Glutamatergic neuron (in vitro differentiated cells): ENCODE measurements around the gene VWA3A. TPM values are rescaled to one million over a fixed set of nuclear protein-coding genes. Genes with fewer than 3 reads are reported as not detected.

Source experiments
- DNase-seq: peaks from one replicate; pipeline ENCODE4 v3.0.0; 2022
- H3K27ac Mint-ChIP-seq: one replicate; pipeline ENCODE4 v1.8.0; 2020; ENCODE audit warnings: mild to moderate bottlenecking, mixed read lengths, inconsistent platforms; ENCODE audit not compliant: unreplicated experiment
- H3K27me3 Mint-ChIP-seq: one replicate; pipeline ENCODE4 v1.8.0; 2020; ENCODE audit warnings: mild to moderate bottlenecking, moderate library complexity, mixed read lengths, inconsistent platforms; ENCODE audit not compliant: unreplicated experiment
- H3K36me3 Mint-ChIP-seq: one replicate; pipeline ENCODE4 v1.8.0; 2020; ENCODE audit warnings: mild to moderate bottlenecking, mixed read lengths, inconsistent platforms; ENCODE audit not compliant: unreplicated experiment
- H3K4me1 Mint-ChIP-seq: one replicate; pipeline ENCODE4 v1.8.0; 2020; ENCODE audit warnings: mild to moderate bottlenecking, low read depth, mixed read lengths, inconsistent platforms; ENCODE audit not compliant: unreplicated experiment
- H3K4me3 Mint-ChIP-seq: one replicate; pipeline ENCODE4 v1.8.0; 2020; ENCODE audit warnings: mild to moderate bottlenecking, mixed read lengths, inconsistent platforms; ENCODE audit not compliant: unreplicated experiment
- H3K9me3 Mint-ChIP-seq: one replicate; pipeline ENCODE4 v1.8.0; 2020; ENCODE audit warnings: mild to moderate bottlenecking, moderate library complexity, mixed read lengths, inconsistent platforms; ENCODE audit not compliant: unreplicated experiment
- CTCF ChIP-seq: fragments of 200-600 bp; sonication (generic); IDR thresholded peaks from one replicate; pipeline ENCODE4 v1.5.0; 2021; ENCODE audit not compliant: partially characterized antibody, unreplicated experiment
- total RNA-seq: library from RNA; stranded (reverse); fragmentation: NEBNext Ultra II Directional; extraction: Animal tissue kit (Norgen Biotek cat#: 25700); gene quantifications from one replicate; pipeline ENCODE4 v1.2.1, GENCODE V29; 2021; ENCODE audit not compliant: unreplicated experiment

Gene VWA3A
- total RNA-seq, 1 donor from 2014 or later, result 0.17 TPM

DNA sequence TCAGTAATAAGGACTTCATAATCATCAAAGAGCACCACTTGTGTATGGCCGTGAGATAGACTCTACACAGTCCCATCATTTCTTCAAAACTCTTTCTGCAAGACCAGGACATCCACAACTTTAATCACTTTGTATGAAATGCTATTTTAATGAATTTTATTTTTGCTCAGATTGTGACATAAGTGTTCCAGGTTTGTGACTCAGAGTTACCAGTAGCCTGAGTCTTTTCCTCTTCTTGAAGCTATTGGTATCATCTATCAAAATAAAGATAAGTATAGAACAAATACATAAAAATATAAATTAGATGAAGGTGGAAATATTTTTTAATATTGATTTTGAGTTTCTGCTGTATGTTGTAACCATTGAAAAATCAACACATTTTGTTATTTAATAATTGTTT lies 16.6 kb upstream of the VWA3A start:
- Mint-ChIP-seq H3K27ac (no peak overlapping the region), H3K4me3 (no peak overlapping the region), H3K4me1 (peaks cover 19% of the 10 kb centered on the region), H3K27me3 (peaks cover 2% of the 10 kb centered on the region), H3K36me3 (no peaks in the 10 kb centered on the region), H3K9me3 (no peaks in the 10 kb centered on the region)
- no peak for TF ChIP-seq CTCF
- DNase-seq, result no peak

DNA sequence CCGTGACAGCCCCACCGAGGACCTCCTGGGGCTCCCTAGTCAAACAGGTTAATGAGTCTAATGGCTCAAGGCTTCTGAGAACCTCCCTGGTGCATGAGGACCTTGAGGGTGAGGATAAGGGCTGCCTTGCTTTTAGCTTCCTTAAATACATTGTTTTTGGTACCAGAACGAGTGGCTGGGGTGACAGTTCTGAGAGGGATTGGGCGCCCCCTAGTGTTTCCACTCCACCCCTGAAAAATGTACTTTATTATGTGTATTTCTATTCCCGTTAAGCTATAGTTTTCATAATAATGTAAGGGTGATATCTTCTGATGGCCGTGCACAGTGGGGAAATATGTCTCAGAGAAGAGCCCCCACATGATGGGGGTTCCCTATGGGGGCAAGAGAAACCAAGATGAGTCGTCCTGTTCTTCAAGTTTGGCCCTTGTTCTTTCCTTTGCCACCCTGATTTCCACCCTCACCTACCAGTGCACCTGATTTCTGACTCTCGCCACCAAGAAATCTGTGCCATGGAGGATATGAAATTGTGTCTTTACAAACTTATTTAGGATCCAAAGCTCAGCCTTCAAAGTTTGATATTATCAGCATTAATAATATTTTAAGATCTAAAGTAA lies 14.5 kb upstream of the VWA3A start:
- Mint-ChIP-seq H3K27me3 (peaks cover 2% of the 10 kb centered on the region), H3K9me3 (no peaks in the 10 kb centered on the region), H3K4me3 (no peak overlapping the region), H3K27ac (no peak overlapping the region), H3K4me1 (peaks cover 17% of the 10 kb centered on the region), H3K36me3 (no peaks in the 10 kb centered on the region)
- peak; percentile 81 for TF ChIP-seq CTCF
- DNase-seq, result peak; percentile 74

- TF ChIP-seq CTCF, result no peak
- Mint-ChIP-seq H3K27me3 (peaks cover 2% of the 10 kb centered on the region), H3K9me3 (no peaks in the 10 kb centered on the region), H3K4me1 (peaks cover 9% of the 10 kb centered on the region), H3K27ac (no peak overlapping the region), H3K36me3 (no peaks in the 10 kb centered on the region), H3K4me3 (no peak overlapping the region)
- no peak for DNase-seq
Observed at GRCh38 chr16:22078656-22079055, 13.7 kb upstream of the VWA3A start.

- H3K36me3 Mint-ChIP-seq, result no peaks in the 10 kb centered on the region
- H3K27ac Mint-ChIP-seq, result no peak overlapping the region
- no peak for DNase-seq
- no peak overlapping the region for H3K4me3 Mint-ChIP-seq
- no peaks in the 10 kb centered on the region for H3K9me3 Mint-ChIP-seq
- peaks cover 3% of the 10 kb centered on the region for H3K4me1 Mint-ChIP-seq
- TF ChIP-seq CTCF, result no peak
- peaks cover 2% of the 10 kb centered on the region for H3K27me3 Mint-ChIP-seq
Observed at GRCh38 chr16:22081050-22081449, 11.3 kb upstream of the VWA3A start.

- no peaks in the 10 kb centered on the region for H3K4me1 Mint-ChIP-seq
- no peaks in the 10 kb centered on the region for H3K9me3 Mint-ChIP-seq
- H3K36me3 Mint-ChIP-seq, result no peaks in the 10 kb centered on the region
- no peak overlapping the region for H3K27ac Mint-ChIP-seq
- TF ChIP-seq CTCF, result no peak
- H3K27me3 Mint-ChIP-seq, result no peaks in the 10 kb centered on the region
- no peak overlapping the region for H3K4me3 Mint-ChIP-seq
- DNase-seq, result no peak
Observed at GRCh38 chr16:22086440-22086839, 5.9 kb upstream of the VWA3A start.
